Endothelial cell of umbilical vein (primary cell): Measurements from ENCODE around the gene CGNL1. TPM values are rescaled to one million over a fixed set of nuclear protein-coding genes. Genes with fewer than 3 reads are reported as not detected.

Experiments
- BruUV-seq: library from RNA; stranded (reverse); fragments of 400-500 nt; replicated peaks from 2 replicates; lab custom pipeline; 2021; lab: Mats Ljungman, UMichigan
- CTCF ChIA-PET: fragments of 300-600, 350-600 bp; sonication (Branson Sonifier 250); formaldehyde crosslinking; loops from one replicate; lab custom pipeline; 2021; ENCODE audit warnings: antibody characterized with exemption, inconsistent platforms; lab: Charles Lee
- POLR2A ChIA-PET: fragments of 300-600, 350-600 bp; sonication (Branson Sonifier 250); formaldehyde crosslinking; loops from one replicate; lab custom pipeline; 2021; ENCODE audit warnings: antibody characterized with exemption, inconsistent platforms; lab: Charles Lee
- DNase-seq: peaks from one replicate; pipeline ENCODE4 v3.0.0-alpha.2; 2011; ENCODE audit warnings: low read depth, low spot score
- FAIRE-seq: peaks from 2 replicates; lab custom pipeline; 2011; peaks lifted over from hg19 to GRCh38; lab: Jason Lieb, UNC
- H2AFZ ChIP-seq: 2 replicates; pipeline ENCODE4 v1.6.0; 2012; ENCODE audit warnings: low read depth, low read length, control low read depth, inconsistent platforms
- H3K27ac ChIP-seq: 2 replicates; pipeline ENCODE4 v1.5.1; 2011; ENCODE audit warnings: low read depth, mild to moderate bottlenecking, control low read depth, low read length, moderate library complexity; ENCODE audit not compliant: insufficient read depth
- H3K27me3 ChIP-seq, 2 experiments: 2 replicates each; pipeline versions ENCODE4 v1.6.0 to v1.6.1; 2011; ENCODE audit warnings: low read length in 2 of 2, mixed read lengths in 1 of 2; ENCODE audit not compliant: control insufficient read depth in 2 of 2, insufficient read depth in 2 of 2
- H3K36me3 ChIP-seq, 2 experiments: 2 replicates in 1 of 2; 3 replicates in 1 of 2; pipeline ENCODE4 v1.5.1; 2011; ENCODE audit warnings: low read length in 2 of 2, mild to moderate bottlenecking in 1 of 2, moderate library complexity in 1 of 2; ENCODE audit not compliant: control insufficient read depth in 2 of 2, insufficient read depth in 2 of 2; ENCODE audit errors: extremely low read depth in 1 of 2
- H3K4me1 ChIP-seq: 3 replicates; pipeline ENCODE4 v1.5.1; 2011; ENCODE audit warnings: mild to moderate bottlenecking, low read length; ENCODE audit not compliant: control insufficient read depth, insufficient read depth; ENCODE audit errors: extremely low read depth
- H3K4me2 ChIP-seq: 2 replicates; pipeline ENCODE4 v1.6.1; 2011; ENCODE audit warnings: low read length, control low read depth, mixed read lengths; ENCODE audit not compliant: insufficient read depth
- H3K4me3 ChIP-seq, 3 experiments: fragments of 200-600 bp in 1 of 3; sonication (generic), shearing (Covaris generic) in 1 of 3; replicated peaks in 1 of 3; 2 replicates each; pipeline ENCODE4 v1.5.1; 2011 to 2016; ENCODE audit warnings: control low read depth in 3 of 3, low read length in 3 of 3, mild to moderate bottlenecking in 2 of 3, inconsistent platforms in 1 of 3, low read depth in 1 of 3, moderate library complexity in 1 of 3; ENCODE audit not compliant: insufficient read depth in 1 of 3
- H3K79me2 ChIP-seq: 2 replicates; pipeline ENCODE4 v1.6.0; 2012; ENCODE audit warnings: low read length, inconsistent platforms; ENCODE audit not compliant: control insufficient read depth, insufficient read depth
- H3K9ac ChIP-seq: replicated peaks from 2 replicates; pipeline ENCODE3; 2011; ENCODE audit warnings: low read length, control low read depth; ENCODE audit not compliant: insufficient read depth; ENCODE audit errors: extremely low read depth
- H3K9me1 ChIP-seq: replicated peaks from 3 replicates; pipeline ENCODE4 v1.6.0; 2011; ENCODE audit warnings: mild to moderate bottlenecking, low read length; ENCODE audit not compliant: control insufficient read depth, insufficient read depth; ENCODE audit errors: extremely low read depth
- H3K9me3 ChIP-seq: replicated peaks from 2 replicates; pipeline ENCODE4 v1.5.1; 2012; ENCODE audit warnings: low read length, inconsistent platforms; ENCODE audit not compliant: control insufficient read depth, insufficient read depth
- H4K20me1 ChIP-seq: replicated peaks from 2 replicates; pipeline ENCODE3; 2011; ENCODE audit warnings: mild to moderate bottlenecking, low read length; ENCODE audit not compliant: control insufficient read depth, insufficient read depth; ENCODE audit errors: extremely low read depth
- CTCF ChIP-seq, 2 donors: IDR thresholded peaks; 1 replicate in 1 of 2; 2 replicates in 1 of 2; pipeline ENCODE4 v1.5.1; 2011; ENCODE audit warnings: low read length in 2 of 2, mild to moderate bottlenecking in 2 of 2, moderate library complexity in 2 of 2, control low read depth in 1 of 2, inconsistent platforms in 1 of 2, low read depth in 1 of 2; ENCODE audit not compliant: insufficient read depth in 1 of 2; ENCODE audit errors: extremely low read depth in 1 of 2
- EZH2 ChIP-seq: IDR thresholded peaks from 2 replicates; pipeline ENCODE4 v1.6.1; 2012; ENCODE audit warnings: borderline replicate concordance, low read depth, mild to moderate bottlenecking, moderate library complexity, low read length, inconsistent platforms; ENCODE audit not compliant: severe bottlenecking
- FOS ChIP-seq: IDR thresholded peaks from 2 replicates; pipeline ENCODE4 v1.6.1; 2011; ENCODE audit warnings: mild to moderate bottlenecking, low read length, moderate library complexity, borderline replicate concordance; ENCODE audit not compliant: insufficient read depth
- GATA2 ChIP-seq: IDR thresholded peaks from 2 replicates; pipeline ENCODE4 v1.7.0; 2011; ENCODE audit warnings: low read depth, mild to moderate bottlenecking, moderate library complexity, mixed read lengths, low read length; ENCODE audit not compliant: insufficient read length, insufficient read depth
- JUN ChIP-seq: IDR thresholded peaks from 2 replicates; pipeline ENCODE4 v1.6.1; 2011; ENCODE audit warnings: borderline replicate concordance, low read depth; ENCODE audit not compliant: insufficient read length, insufficient read depth
- MYC ChIP-seq: IDR thresholded peaks from one replicate; pipeline ENCODE4 v1.6.1; 2011; ENCODE audit warnings: mild to moderate bottlenecking, low read depth, low read length
- dilution Hi-C: fragments of 300-500 bp; cut with MboI; formaldehyde crosslinking; loops from one replicate; pipeline ENCODE4 v1.15.0; 2019; ENCODE audit warnings: low sequenced_read_pairs; ENCODE audit not compliant: extremely low pct_ligation_motif_present
- intact Hi-C: fragments of 100-400 bp; cut with micrococcal nuclease; formaldehyde crosslinking; loops from one replicate; pipeline ENCODE4 v1.10.0; 2022
- polyA plus RNA-seq, 4 experiments: library from polyadenylated mRNA; depleted of rRNA in 3 of 4; stranded (reverse) in 3 of 4; unstranded in 1 of 4; fragments of >200 nt; gene quantifications; 2 replicates each; pipeline versions ENCODE4 v1.2.1 to v1.2.3, GENCODE V29; 2011 to 2012; ENCODE audit warnings: missing spikeins in 1 of 4
- total RNA-seq: library from RNA; stranded (reverse); gene quantifications from 2 replicates; pipeline ENCODE4 v1.2.3, GENCODE V29; 2021
- TF ChIP-seq, protein P1 (sequence below): IDR thresholded peaks from 2 replicates; pipeline ENCODE4 v1.6.1; 2011; ENCODE audit not compliant: insufficient read depth, insufficient read length

The CGNL1 gene
- total and polyA plus RNA-seq, 2 donors (not counting 3 experiments of a cell fraction or from before 2014, with no cell fraction given), result 6.9 to 27.1 TPM

- BruUV-seq, result no TSS peak
- TF ChIP-seq JUN (no peak), EZH2 (no peak), GATA2 (no peak), FOS (no peak), MYC (no peak), CTCF (IDR thresholded peaks at IDR 0.05; ENCODE audit: extremely low read depth in 1 of 2, insufficient read depth in 1 of 2, low read depth in 1 of 2, low read length in 2 of 2) (no peak)
- TF ChIP-seq, protein P1, sequence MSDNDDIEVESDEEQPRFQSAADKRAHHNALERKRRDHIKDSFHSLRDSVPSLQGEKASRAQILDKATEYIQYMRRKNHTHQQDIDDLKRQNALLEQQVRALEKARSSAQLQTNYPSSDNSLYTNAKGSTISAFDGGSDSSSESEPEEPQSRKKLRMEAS, result no peak
- ChIA-PET CTCF (no interaction called here), POLR2A (no interaction called here)
- DNase-seq (no peak), FAIRE-seq (no peak)
- H3K36me3 ChIP-seq, result no peaks in the 10 kb centered on the region
- H3K4me1 ChIP-seq, result peaks cover 16% of the 10 kb centered on the region
- no peaks in the 10 kb centered on the region for H3K9me1 ChIP-seq
- H3K9ac ChIP-seq, result no peak overlapping the region
- H3K27me3 ChIP-seq, result no peaks in the 10 kb centered on the region
- H3K4me3 ChIP-seq, result no peak overlapping the region
- no peaks in the 10 kb centered on the region for H4K20me1 ChIP-seq
- no peak overlapping the region for H3K27ac ChIP-seq
- no peaks in the 10 kb centered on the region for H3K9me3 ChIP-seq
- no peaks in the 10 kb centered on the region for H3K79me2 ChIP-seq
- no peak overlapping the region for H2AFZ ChIP-seq
- no peak overlapping the region for H3K4me2 ChIP-seq
- dilution Hi-C loops (no loop called here), intact Hi-C loops (no loop called here)
Measured at GRCh38 chr15:57570340-57570739, 194.0 kb downstream of the CGNL1 start.
